Transverse colon (tissue), 4 donors: ENCODE data around the gene NLGN1. TPM values are rescaled to one million over a fixed set of nuclear protein-coding genes. Genes with fewer than 3 reads are reported as not detected.
"Not testable (repeated sequence)": the region's sequence is repeated elsewhere in the genome, so short reads cannot be mapped to it uniquely, and the experiment has no call there.

Source experiments
- DNase-seq: peaks from one replicate; pipeline ENCODE4 v3.0.0-alpha.2; 2019
- H3K27ac ChIP-seq, 4 donors: fragments of 200-600 bp; sonication (generic); 2 replicates each; pipeline ENCODE4 v1.5.1; 2016 to 2018; ENCODE audit warnings: inconsistent platforms in 4 of 4
- H3K27me3 ChIP-seq: fragments of 200-600 bp; sonication (generic); 2 replicates; pipeline ENCODE4 v1.5.1; 2017; ENCODE audit warnings: inconsistent platforms
- H3K36me3 ChIP-seq, 4 donors: fragments of 200-600 bp; sonication (generic); 2 replicates each; pipeline ENCODE4 v1.5.1; 2017 to 2019; ENCODE audit warnings: inconsistent platforms in 4 of 4
- H3K4me1 ChIP-seq, 4 donors: fragments of 200-600 bp; sonication (generic); 2 replicates each; pipeline ENCODE4 v1.5.1; 2017 to 2020; ENCODE audit warnings: inconsistent platforms in 4 of 4
- H3K4me3 ChIP-seq, 4 donors: fragments of 200-600 bp; sonication (generic); 1 replicate in 1 of 4; 2 replicates in 3 of 4; pipeline versions ENCODE4 v1.5.1 to v1.6.1; 2017 to 2019; ENCODE audit warnings: inconsistent platforms in 4 of 4
- H3K9me3 ChIP-seq, 2 donors: fragments of 200-600 bp; sonication (generic); 2 replicates each; pipeline ENCODE4 v1.5.1; 2017 to 2019; ENCODE audit warnings: inconsistent platforms in 2 of 2
- CTCF ChIP-seq, 5 experiments: fragments of 200-600 bp in 3 of 5; fragments of 450-650 bp in 2 of 5; sonication (generic) in 3 of 5; IDR thresholded peaks; 1 replicate in 2 of 5; 2 replicates in 3 of 5; pipeline ENCODE4 v1.5.1; 2016 to 2017; ENCODE audit warnings: antibody characterized with exemption in 5 of 5, inconsistent platforms in 3 of 5, mild to moderate bottlenecking in 2 of 5, moderate library complexity in 1 of 5
- EP300 ChIP-seq: sonication (generic); formaldehyde crosslinking; IDR thresholded peaks from one replicate; pipeline ENCODE4 v1.6.1; 2017; ENCODE audit warnings: antibody characterized with exemption, low read depth
- POLR2A ChIP-seq: fragments of 450-650 bp; IDR thresholded peaks from one replicate; pipeline ENCODE4 v1.6.1; 2016; ENCODE audit warnings: antibody characterized with exemption, mild to moderate bottlenecking, moderate library complexity
- POLR2AphosphoS5 ChIP-seq, 3 donors: sonication (generic); formaldehyde crosslinking; IDR thresholded peaks; one replicate each; pipeline ENCODE4 v1.6.1; 2016; ENCODE audit warnings: antibody characterized with exemption in 3 of 3
- WGBS, 2 donors: methylation state at CpG; one replicate each; pipeline ENCODE4 v1.1.5; 2018; ENCODE audit warnings: low coverage in 1 of 2; 5-methylcytosine and 5-hydroxymethylcytosine counted together
- in situ Hi-C, 4 donors: fragments of 200-750 bp; cut with MboI; loops; one replicate each; pipeline versions ENCODE4 v1.15.0 to v1.15.1; 2017; ENCODE audit warnings: low sequenced_read_pairs in 3 of 4, low pct_ligation_motif_present in 1 of 4, low pct_unique_long_range_greater_than_20kb in 1 of 4
- intact Hi-C: fragments of 100-400 bp; cut with DNase I; formaldehyde crosslinking; loops from one replicate; pipeline ENCODE4 v1.15.1; 2023; ENCODE audit warnings: low total_unique reads
- total RNA-seq, 4 donors: library from RNA; depleted of rRNA; stranded (reverse); fragments of >200 nt; gene quantifications; one replicate each; pipeline ENCODE4 v1.1.0, GENCODE V29; 2016

Gene NLGN1
- total RNA-seq, 4 donors from 2014 or later: 0.40 to 5.2 (median 1.9) TPM; not detected in 1

GRCh38 chr3:173538410-173538809, 140.9 kb downstream of the NLGN1 start:
- intact Hi-C loops (no loop called here), in situ Hi-C loops (loop anchor here in 1 of 4 donors (25.0 kb wide), 1 partner anchor 101 kb away; no protein-coding TSS in a partner anchor)
- DNase-seq: no peak
- no peaks in the 10 kb centered on the region for H3K36me3 ChIP-seq
- TF ChIP-seq EP300 (no peak), POLR2A (no peak), POLR2AphosphoS5 (IDR thresholded peaks at IDR 0.05) (no peak), CTCF (IDR thresholded peaks at IDR 0.05) (no peak)
- H3K4me1 ChIP-seq: no peaks in the 10 kb centered on the region
- no peaks in the 10 kb centered on the region for H3K9me3 ChIP-seq
- no peaks in the 10 kb centered on the region for H3K27me3 ChIP-seq
- H3K4me3 ChIP-seq: no peak overlapping the region
- 93 to 96% methylated on average over 3 to 5 of the region's 5 CpGs for WGBS, 2 donors
- no peak overlapping the region for H3K27ac ChIP-seq

DNA sequence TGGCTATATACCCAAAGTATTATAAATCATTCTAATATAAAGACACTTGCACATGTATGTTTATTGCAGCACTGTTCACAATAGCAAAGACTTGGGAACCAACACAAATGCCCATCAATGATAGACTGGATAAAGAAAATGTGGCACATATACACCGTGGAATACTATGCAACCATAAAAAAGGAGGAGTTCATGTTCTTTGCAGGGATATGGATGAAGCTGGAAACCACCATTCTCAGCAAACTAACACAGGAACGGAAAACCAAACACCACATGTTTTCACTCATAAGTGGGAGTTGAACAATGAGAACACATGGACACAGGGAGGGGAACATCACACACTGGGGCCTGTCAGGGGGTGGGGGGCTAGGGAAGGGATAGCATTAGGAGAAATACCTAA, 148.0 kb downstream of the NLGN1 start:
- DNase-seq, H3K27ac ChIP-seq, H3K4me3 ChIP-seq, H3K4me1 ChIP-seq, H3K36me3 ChIP-seq, intact Hi-C loops, H3K27me3 ChIP-seq, H3K9me3 ChIP-seq: not testable (repeated sequence)
- in situ Hi-C loops: loop anchor here in 1 of 4 donors (25.0 kb wide), 1 partner anchor 108 kb away; no protein-coding TSS in a partner anchor
- 84 to 100% methylated on average over 1 to 2 of the region's 2 CpGs for WGBS, 2 donors

GRCh38 chr3:173547070-173547469, 149.5 kb downstream of the NLGN1 start:
- no peaks in the 10 kb centered on the region for H3K9me3 ChIP-seq
- no peak overlapping the region for H3K27ac ChIP-seq
- WGBS, 2 donors: 83 to 86% methylated on average over 5 to 6 of the region's 6 CpGs
- intact Hi-C loops (no loop called here), in situ Hi-C loops (loop anchor here in 1 of 4 donors (25.0 kb wide), 1 partner anchor 110 kb away; no protein-coding TSS in a partner anchor)
- H3K4me3 ChIP-seq: no peak overlapping the region
- no peak for DNase-seq
- TF ChIP-seq POLR2A: no peak
- no peak for TF ChIP-seq EP300
- no peak for TF ChIP-seq POLR2AphosphoS5 (IDR thresholded peaks at IDR 0.05)
- no peak for TF ChIP-seq CTCF (IDR thresholded peaks at IDR 0.05)
- H3K27me3 ChIP-seq: no peaks in the 10 kb centered on the region
- no peaks in the 10 kb centered on the region for H3K4me1 ChIP-seq
- H3K36me3 ChIP-seq: no peaks in the 10 kb centered on the region

GRCh38 chr3:173548261-173548660, 150.7 kb downstream of the NLGN1 start:
- whole genome bisulfite sequencing, 2 donors: 25 to 29% methylated on average over 2 of the region's 2 CpGs
- H3K4me3 ChIP-seq: no peak overlapping the region

More at GRCh38 chr3:173548261-173548660, 150.7 kb downstream of the NLGN1 start:
- H3K4me1 ChIP-seq: no peaks in the 10 kb centered on the region
- TF ChIP-seq POLR2A (no peak), EP300 (no peak), CTCF (IDR thresholded peaks at IDR 0.05) (no peak), POLR2AphosphoS5 (IDR thresholded peaks at IDR 0.05) (no peak)
- H3K36me3 ChIP-seq: no peaks in the 10 kb centered on the region
- DNase-seq: no peak
- in situ Hi-C loops: loop anchor here in 1 of 4 donors (25.0 kb wide), 1 partner anchor 111 kb away; no protein-coding TSS in a partner anchor
- H3K27ac ChIP-seq: no peak overlapping the region
- intact Hi-C loops: no loop called here
- no peaks in the 10 kb centered on the region for H3K27me3 ChIP-seq
- H3K9me3 ChIP-seq: no peaks in the 10 kb centered on the region
